GM18909 (cell line): Measurements from ENCODE around the gene CADPS2.
A peak's percentile ranks its signal among the peaks of the same experiment; 100 is the strongest.

Experiments
- ATAC-seq: cut with Tn5 transposase; IDR thresholded peaks from one replicate; pipeline ENCODE4 v1.9.1; 2021; ENCODE audit warnings: mild to moderate bottlenecking; ENCODE audit not compliant: unreplicated experiment, poor library complexity

CADPS2 gene

DNA sequence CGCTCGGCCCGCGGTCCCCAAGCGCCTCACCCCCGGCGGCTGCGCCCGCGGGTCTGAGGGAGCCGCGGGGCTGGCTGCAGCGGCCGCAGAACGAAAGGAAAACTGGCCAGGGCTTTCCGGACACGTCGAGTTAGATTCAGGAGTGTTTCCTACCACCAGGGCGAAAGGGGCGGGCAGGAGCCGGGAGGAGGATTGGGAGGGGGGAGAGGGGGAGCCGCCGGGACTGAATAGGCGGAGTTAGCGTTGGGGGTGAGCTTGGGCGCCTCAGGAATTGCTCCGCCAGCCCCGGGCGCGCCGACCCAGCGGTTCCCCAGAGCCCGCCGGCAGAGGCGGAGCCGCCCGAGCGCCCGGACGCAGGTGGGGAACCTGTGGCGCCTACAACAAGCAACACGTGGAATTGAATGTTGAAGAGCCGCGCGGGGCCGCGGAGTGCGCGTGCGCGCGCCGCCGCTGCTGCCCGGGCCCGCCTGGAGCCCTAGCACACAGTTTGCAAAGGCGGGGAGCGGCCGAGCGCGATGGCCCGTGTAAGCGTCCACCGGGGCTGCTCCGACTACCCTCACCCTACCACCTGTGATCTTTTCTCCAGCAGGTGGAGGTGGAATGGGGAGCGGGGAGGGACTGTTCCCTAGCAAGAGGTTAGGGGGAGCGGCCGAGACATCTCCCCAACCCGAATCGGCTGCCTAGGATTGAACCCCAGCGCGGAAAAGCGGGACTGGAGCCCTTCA, at the start of gene CADPS2:
TSS of gene CADPS2 (minus strand) at position 104 of the 725 bp plus-strand sequence. CDS start 123 bp downstream, outside the sequence.
- peak; percentile 77 for ATAC-seq

DNA sequence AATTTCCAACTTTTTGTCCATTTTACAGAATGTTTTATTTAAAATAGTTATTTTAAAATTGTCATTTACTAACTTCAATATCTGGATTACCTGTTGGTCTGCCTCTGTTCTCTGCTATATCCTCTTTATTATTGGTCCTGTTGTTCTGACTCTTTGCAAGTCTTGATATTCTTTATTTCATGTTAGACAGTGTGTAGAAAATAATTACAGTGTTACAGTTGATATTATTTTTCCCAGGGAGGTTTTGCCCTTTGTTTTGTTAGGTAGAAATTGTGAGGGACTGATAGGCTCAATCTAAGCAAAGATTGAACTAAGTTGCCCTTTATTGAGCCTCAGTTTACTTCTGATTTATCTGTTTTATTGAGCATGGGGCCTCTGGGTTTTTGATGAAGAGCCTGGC, 49.4 kb upstream of the CADPS2 start:
- no peak for ATAC-seq

DNA sequence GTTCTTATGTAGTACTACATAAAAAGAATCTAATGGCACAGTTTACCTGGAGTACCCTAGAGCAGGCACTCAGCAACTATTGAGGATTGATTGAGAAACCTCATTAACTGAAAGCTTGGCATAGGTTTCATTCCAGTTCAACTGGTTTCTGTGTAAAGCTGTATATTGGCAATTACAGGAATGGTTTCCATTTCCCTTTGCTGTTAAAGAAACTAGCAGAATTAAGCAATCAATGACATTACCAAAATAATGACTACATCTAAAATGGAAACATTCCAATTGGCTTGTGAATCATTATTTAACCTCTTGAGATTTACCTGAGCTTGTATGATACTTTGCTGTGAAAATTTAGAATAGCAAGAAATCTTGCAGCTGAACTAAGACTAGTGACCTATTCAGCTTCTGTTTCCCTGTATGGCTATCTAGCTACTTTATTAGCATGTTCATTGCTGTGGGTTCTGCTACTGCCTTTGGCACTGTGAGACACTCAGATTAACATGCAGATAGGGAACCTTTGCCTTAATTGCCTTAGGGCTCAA, 33.5 kb upstream of the CADPS2 start:
- no peak for ATAC-seq

DNA sequence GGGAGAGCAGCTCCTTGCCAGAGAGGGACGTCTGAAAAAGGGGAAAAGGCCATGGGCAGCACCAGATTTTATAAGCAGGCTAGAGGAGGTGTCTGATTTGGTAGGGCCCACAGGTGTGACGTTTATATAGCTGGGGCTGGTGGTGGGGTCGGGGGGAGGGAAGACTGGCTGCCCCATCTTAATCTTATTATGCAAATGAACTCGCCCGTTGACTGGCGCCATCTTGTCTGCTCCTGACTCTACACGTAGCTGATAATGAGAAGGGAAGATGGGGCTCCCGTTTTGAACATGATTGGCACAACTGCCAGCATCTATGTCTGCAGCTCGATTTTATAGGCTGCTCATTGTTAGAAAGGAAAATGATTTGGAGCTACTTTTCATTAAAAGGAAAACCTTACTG, 28.6 kb upstream of the CADPS2 start:
- no peak for ATAC-seq

DNA sequence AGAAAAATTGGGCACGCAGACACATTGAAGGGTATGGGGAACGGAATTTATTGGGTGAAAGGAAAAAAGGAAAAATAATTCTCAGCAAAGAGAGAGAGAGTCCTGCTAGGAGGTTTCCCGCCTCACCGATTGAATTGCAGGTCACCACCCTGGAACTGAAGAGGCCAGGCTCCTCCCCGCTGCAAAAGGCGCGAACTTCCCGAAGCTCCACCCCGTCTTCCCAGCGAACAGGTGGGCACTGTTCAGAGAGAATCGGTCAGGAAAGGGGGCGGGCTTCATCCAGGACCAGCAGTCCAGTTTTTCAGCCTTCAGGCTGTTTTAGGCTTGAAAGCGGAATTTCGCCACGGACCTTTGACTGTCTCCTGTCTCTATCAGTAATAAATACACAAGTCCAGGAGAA, 27.3 kb upstream of the CADPS2 start:
- ATAC-seq, result no peak

DNA sequence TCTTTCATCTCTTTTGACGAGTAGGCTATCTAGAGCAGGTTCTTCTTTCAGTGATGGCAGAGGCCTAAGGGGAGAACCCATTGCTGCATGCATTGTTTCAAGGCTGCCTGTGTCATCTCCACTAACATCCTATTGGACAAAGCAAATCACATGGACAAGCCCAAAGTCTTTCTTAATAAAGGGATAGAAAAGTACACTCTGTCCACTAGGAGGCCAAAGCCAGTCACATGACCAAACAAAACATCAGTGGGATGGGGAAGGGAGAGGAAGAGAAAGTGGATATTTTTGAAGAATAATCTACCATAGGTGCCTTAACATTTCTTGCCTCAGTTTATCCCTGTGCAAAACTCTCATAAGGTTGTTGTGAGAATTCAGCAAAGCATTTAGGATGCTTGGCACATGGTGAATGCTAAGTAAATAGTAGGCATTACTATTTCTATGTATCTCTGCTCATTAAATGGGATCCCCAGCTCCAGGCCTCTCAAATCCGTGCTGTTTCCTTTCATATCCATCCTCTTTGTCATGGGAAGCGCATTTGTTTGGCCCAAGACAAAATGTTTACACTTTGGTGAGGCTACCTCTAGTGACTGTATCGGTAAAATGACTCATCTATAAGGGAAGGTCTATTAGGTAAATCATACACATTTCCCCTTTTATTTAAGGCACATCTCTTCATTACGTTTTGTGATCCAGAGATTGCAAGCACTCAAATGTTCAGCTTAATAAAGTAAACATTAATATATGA, 16.7 kb upstream of the CADPS2 start:
- ATAC-seq, result peak; percentile 58

DNA sequence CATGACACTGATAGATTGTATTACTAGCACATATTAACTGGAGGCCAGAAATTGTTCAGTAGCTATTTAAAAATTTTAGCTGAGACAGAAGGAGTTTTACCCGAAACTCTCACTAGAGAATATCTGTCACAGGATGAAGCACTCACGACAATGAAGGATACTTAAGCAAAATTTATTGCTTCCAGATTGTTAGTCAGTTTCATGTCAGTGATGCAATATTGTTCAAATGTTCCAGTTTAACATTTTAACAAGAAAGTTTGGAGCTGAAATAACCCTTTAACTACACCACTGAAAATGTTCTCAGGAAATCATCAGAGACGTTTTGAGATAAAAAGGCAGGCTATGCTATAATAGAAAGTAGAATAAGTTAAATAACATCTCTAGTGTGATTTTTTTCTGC, 15.0 kb upstream of the CADPS2 start:
- ATAC-seq, result no peak

DNA sequence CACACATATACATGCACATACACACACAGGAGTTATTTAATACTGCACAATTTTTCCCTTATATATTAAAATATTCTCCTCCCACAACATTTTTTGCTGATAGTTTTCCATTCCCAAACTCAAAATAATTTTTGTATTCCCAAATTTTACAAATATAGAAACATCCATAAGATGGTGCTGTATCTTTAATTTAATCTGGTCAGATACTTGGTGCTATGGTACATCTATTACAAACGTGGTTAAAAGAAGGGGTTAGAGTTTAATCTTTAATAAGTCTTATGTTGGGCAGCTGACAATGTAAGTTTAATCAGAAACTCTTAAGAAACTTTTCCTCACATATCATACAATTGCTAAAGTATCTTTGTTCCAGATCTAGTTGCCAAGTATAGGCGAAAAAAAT, 10.2 kb upstream of the CADPS2 start:
- no peak for ATAC-seq

DNA sequence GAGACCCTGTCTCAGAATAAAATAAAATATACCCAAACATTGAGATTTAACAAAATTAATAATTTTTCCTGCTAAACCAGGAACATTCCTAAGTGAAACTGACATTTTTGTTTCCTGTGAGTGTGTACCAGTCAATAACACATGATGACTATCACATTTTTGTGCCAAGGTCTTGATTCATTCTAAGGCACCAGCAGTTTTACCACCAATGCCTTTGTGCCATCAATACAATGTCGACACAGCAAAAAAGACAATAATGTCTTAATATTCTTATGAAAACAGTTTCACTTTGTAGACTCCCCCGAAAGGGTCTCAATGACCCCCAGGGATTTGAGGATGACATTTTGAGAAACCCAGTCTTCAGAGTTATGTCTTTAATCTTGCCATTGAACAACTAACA, 7.2 kb upstream of the CADPS2 start:
- no peak for ATAC-seq

DNA sequence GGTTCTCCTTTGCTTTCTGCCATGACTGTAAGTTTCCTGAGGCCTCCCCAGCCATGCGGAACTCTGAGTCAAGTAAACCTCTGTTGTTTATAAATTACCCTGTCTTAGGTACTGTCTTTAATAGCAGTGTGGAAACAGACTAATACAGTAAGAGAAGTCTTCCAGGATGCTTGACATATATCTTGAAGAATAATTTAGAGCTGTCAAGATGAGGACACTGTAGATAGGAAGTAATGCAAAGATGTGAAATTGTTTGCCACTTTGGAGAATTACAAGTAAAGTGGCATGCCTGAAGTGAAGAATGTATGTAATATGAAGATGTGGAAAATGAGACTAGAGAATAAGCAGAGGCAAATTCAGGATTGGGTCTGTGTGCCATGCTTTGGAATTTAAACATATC, 2.9 kb upstream of the CADPS2 start:
- ATAC-seq, result no peak

DNA sequence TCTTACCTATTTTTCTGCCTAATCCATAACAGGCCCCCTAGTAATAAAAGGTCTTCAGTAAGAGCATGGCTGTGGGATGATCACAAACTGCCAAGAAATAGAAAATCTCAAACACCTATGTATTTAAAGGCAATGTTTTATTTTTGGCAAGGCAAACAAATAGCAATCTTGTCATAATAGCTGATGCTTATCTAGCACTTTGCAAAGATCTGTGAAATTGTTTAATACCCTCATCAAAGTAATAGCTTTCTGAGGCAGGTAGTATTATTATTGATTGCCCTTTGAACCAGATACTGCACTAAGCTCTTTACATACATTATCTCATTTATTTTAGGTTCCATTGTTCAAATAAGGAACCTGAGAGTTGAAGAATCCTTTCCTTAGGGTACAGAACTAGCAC, 1.6 kb upstream of the CADPS2 start:
- no peak for ATAC-seq

DNA sequence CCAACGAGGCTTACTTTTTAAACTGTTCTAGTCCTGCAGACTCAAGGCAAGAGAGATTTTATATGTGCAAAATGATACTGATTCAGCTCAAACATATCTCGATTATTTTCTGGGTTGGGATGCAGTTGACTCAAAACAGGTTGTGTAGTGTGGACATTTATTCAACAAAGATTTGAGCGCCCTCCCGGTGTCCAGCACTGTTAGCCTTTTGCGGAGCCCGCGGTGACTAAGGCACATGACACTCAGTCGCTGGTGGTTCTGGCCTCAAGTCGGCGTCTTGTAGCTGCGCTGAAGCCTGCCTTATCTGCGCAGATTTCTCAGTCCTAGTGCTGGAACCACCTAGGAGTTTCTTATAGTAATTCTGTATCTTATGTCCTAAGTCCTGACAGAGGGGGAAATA, 938 bp upstream of the CADPS2 start:
- ATAC-seq, result no peak

DNA sequence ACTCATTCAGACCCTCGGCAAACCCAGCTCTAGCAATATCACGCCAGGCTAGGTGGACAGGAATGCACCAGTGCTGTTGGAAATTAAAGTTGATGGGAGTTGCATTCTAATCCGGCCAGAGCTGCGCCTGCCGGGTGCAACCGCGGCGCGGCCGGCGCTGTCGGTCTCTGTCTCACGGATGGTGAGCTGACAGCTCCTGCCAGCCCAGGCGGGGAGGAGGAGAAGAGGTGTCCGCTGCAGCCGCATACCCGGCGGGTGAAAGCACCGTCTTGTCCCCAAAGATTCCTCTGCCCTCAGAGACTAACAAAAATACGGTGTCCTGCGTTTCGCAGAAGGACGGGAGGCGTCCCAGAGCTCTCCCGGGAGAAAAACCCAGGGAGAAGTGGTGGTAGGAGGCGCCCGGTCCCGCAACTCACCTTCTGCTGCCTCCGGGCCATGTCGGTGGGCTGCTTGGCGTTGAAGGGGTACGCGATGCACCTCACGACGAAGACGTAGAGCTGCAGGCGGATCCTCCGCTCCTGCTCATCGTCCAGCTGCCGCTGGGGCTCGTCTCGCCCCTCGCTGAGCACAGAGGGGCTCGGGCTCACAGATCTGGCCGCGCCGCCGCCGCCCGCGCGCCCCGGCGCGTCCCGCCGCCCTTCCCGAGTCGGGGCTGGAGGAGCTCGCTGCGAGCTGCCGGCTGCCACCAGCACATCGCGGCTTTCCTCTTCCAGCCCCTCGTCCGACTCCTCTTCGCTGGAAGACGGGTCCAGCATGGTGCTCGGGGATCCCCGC, 490 bp downstream of the CADPS2 start:
- ATAC-seq, result peak; percentile 39

DNA sequence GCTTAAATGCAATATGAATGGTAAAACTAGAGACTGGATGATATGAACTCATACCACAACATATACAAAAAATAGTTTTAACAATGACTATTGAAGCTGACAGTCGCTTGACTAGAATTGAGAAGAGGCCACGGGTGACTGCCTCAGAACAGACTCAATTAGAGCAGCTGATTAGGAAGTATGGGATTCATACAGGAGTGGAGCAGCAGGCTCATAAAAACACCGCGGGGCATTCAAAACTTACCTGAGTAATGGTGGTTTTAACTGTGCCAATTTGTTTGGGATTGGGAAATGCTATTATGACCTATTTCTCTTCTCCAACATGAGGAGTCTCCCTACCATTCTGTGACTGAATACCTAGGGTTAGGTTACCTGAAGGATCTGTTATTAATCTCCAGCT, 2.1 kb downstream of the CADPS2 start:
- ATAC-seq, result no peak

DNA sequence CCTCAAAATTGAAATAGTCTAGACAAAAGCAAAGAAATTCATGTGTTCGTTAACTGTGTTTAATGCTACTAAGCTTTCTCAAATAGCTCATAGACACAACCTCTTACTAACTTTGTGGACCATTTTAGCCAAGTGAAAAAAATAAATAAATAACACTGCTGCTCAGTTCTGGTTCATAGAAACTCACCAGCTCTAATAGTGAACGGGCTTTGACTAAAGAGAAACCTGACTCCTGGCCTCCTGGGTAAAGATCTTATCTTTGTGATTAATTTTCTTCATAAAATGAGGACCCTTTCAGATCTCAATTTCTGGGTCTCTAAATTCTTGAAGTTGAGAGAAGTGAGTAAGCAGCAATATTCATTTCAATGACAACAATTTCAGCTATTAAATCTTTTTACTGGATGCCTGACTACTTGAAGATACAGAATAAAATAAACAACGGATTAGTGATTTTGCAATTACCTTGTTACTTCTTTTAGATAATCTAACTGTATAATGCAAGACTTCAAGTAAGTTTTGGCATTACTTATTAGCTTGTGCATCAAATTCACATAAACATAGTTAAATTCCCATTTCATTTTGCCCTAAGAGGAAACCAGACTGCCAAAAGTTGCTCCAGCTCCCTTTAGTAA, 3.1 kb downstream of the CADPS2 start:
- no peak for ATAC-seq

DNA sequence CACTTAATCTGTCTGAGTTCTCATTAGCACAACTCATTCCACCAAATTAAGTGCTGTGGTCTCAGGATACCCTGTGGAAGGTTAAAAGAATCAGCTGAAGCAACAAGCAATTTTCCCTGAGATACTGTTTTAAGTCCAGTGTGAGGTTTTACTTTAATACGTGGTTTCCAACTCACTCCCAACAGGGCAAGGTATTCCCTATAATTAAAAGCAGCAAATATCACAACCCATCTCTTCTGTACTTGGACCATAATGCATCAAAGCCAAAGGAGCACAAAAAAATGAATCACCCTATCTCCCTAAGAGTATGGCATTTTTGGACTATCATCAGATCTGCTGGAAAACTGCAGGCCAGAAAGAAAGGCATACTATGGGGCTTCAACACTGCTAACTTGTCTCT, 4.9 kb downstream of the CADPS2 start:
- ATAC-seq, result no peak

DNA sequence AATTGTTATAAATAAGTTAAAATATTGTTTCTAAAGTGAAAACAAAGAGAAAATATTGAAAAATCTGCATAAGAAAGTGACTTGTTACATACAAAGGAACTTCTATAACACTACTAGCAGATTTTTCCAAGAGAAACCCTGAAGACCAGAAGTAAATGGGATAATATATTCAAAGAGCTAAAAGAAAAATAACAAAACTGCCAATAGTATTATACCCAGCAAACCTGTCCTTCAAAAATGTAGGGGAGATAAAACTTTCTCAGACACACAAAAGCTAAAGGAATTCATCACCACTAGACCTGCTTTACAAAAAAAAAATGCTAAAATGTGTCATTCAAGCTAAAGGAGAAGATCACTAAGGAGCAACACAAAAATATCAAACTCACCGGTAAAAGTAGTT, 17.0 kb downstream of the CADPS2 start:
- ATAC-seq, result no peak

DNA sequence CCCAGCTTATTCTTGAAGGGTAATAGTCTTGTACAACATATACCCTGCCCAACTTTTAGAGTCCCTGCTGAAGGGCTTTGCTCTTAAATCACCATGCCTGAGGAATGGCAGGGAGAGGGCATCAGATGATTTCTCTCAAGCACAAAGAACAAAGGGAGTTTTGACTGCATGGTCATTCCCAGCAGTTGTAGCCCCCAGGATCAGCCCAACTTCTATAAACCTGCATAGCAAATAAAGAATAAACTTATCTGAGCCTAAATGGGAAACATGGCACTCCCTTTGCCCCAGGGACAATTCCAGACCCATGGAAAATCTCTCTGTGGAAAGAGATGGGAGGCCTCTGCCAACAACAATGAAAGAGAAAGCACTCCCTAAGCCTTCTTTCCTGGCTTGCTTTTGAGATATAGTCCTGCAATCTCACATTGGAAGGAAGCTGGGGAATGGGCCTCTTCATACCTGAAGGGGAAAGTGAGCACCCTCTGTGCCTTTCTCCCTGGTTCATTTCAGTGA, 18.7 kb downstream of the CADPS2 start:
- ATAC-seq, result no peak

DNA sequence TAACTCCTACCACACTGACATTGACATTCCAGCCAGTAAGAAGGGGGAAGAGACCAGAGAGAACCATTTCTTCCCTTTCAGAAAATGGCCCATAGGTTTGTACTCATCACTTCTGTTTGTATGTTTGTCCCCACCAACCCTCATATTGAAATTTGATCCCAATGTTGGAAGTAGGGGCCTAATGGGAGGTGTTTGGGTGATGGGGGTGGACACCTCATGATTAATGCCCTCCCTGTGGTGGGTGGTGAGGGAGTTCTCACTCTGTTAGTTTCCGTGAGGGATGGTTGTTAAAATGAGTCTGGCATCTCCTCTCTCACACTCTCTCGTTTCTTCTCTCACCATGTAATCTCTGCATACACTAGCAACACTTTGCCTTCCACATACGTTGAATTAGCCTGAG, 21.4 kb downstream of the CADPS2 start:
- no peak for ATAC-seq

DNA sequence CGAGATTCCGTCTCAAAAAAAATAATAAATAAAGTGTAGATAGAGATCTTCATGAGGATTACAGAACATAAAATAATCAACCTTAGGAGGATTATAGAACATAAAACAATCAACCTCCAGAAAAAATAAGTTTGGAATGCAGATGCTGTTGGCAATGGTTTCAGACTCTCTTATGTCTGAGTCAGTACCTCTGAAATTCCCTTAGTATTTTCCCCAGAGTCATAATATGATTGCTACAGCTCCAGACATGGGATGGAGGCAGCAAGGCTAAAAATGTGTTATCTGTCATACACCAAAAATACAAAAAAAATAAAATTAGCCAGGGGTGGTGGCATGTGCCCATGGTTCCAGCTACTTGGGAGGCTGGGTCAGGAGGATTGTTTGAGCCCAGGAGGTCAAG, 22.2 kb downstream of the CADPS2 start:
- ATAC-seq, result no peak
